ENCODE results near the gene ADISSP. TPM values are rescaled to one million over a fixed set of nuclear protein-coding genes. Genes with fewer than 3 reads are reported as not detected.

Gene ADISSP
- total RNA-seq, 1 experiment from 2014 or later: 99.4 TPM

GRCh38 chr20:3706774-3707507, 60.6 kb downstream of the ADISSP start:
- no TSS peak for BruUV-seq (replicated peaks)
- Histone ChIP-seq H3K4me1 (ENCODE audit: control insufficient read depth in 1 of 2, insufficient read depth in 2 of 2, low read length in 2 of 2) (peaks cover 0 to 12% of the 10 kb centered on the region in 2 experiments; a peak in 3 of 4 replicates), H3K36me3 (ENCODE audit: control insufficient read depth in 1 of 2, insufficient read depth in 2 of 2, low read length in 2 of 2) (no peaks in the 10 kb centered on the region), H3K4me3 (replicated peaks in 1 of 2; ENCODE audit: low read depth in 1 of 2, low read length in 2 of 2) (no peak overlapping the region), H3K27ac (ENCODE audit: low read depth, low read length) (no peak overlapping the region), H3K27me3 (ENCODE audit: insufficient read depth, low read length) (no peaks in the 10 kb centered on the region), H3K9ac (ENCODE audit: low read length) (no peak overlapping the region), H3K4me2 (ENCODE audit: low read length) (no peak overlapping the region), H4K20me1 (ENCODE audit: insufficient read depth) (no peaks in the 10 kb centered on the region), H3K9me3 (ENCODE audit: control insufficient read depth in 1 of 2, insufficient read depth in 1 of 2, low read depth in 1 of 2, low read length in 2 of 2) (no peaks in the 10 kb centered on the region), H3K9me2 (ENCODE audit: insufficient read depth) (no peaks in the 10 kb centered on the region), H2AFZ (ENCODE audit: low read depth, low read length, poor library complexity, severe bottlenecking) (no peak overlapping the region), H3K79me2 (ENCODE audit: insufficient read depth, low read length) (no peaks in the 10 kb centered on the region)
- TF ChIP-seq REST (IDR thresholded peaks at IDR 0.05; ENCODE audit: low read depth) (no peak), YY1 (IDR thresholded peaks at IDR 0.05; ENCODE audit: extremely low read depth, insufficient replicate concordance, low read depth, low read length) (no peak), EZH2 (IDR thresholded peaks at IDR 0.05) (no peak), CBX3 (IDR thresholded peaks at IDR 0.05; ENCODE audit: low read depth) (no peak), POLR2AphosphoS5 (IDR thresholded peaks at IDR 0.05; ENCODE audit: low read depth, low read length) (no peak), EZH2phosphoT487 (IDR thresholded peaks at IDR 0.05; ENCODE audit: borderline replicate concordance) (no peak), SP1 (IDR thresholded peaks at IDR 0.05; ENCODE audit: low read depth) (no peak), ZFX (IDR thresholded peaks at IDR 0.05) (no peak), TCF7L2 (IDR thresholded peaks at IDR 0.05; ENCODE audit: borderline replicate concordance, extremely low read depth, insufficient read depth, insufficient read length) (no peak), CEBPB (IDR thresholded peaks at IDR 0.05; ENCODE audit: low read depth) (no peak), SRF (IDR thresholded peaks at IDR 0.05; ENCODE audit: low read depth) (no peak)
- intact Hi-C loops (cut with micrococcal nuclease): no loop called here
- ChIA-PET POLR2A (no interaction called here), CTCF (interaction anchor here (1.6 kb wide), 1 partner anchor 12 kb away, joined by 7 read pairs; no protein-coding TSS in a partner anchor), RAD21 (ENCODE audit: low non-redundant PET in 1 of 2, low total read pairs in 2 of 2, uncharacterized antibody in 2 of 2, unreplicated experiment in 2 of 2) (no interaction called here)
- DNase-seq (ENCODE audit: low read depth, low spot score): no peak
- ATAC-seq: peak; percentile 61

All from HCT116 (cell line).